ENCODE data around the gene LHFPL2. TPM values are rescaled to one million over a fixed set of nuclear protein-coding genes. Genes with fewer than 3 reads are reported as not detected.
"Not testable (repeated sequence)": the region's sequence is repeated elsewhere in the genome, so short reads cannot be mapped to it uniquely, and the experiment has no call there.

The LHFPL2 gene
- total RNA-seq = under 1 TPM; 0.27 to 0.31 TPM

- POLR2A ChIA-PET = no interaction called here
- CTCF ChIA-PET = interaction anchor here (0.7 to 1.1 kb wide), 2 partner anchors 11 to 47 kb away, joined by 3 read pairs; no protein-coding TSS in a partner anchor
Measured at GRCh38 chr5:78648359-78649210, at the start of gene LHFPL2. TSS of gene LHFPL2 (minus strand) at chr5:78648772. CDS start at chr5:78510213, 138,559 bp downstream.

GRCh38 chr5:78696637-78697036, 48.1 kb upstream of the LHFPL2 start:
- POLR2A ChIA-PET = interaction anchor here (0.6 kb wide), 1 partner anchor 34 kb away, joined by 6 read pairs; no protein-coding TSS in a partner anchor
- CTCF ChIA-PET = no interaction called here

- CTCF ChIA-PET = not testable (repeated sequence)
Measured at GRCh38 chr5:78696052-78696451, 47.5 kb upstream of the LHFPL2 start.

GRCh38 chr5:78693339-78693738, 44.8 kb upstream of the LHFPL2 start:
- ChIA-PET POLR2A (no interaction called here), CTCF (no interaction called here)

More at GRCh38 chr5:78696052-78696451, 47.5 kb upstream of the LHFPL2 start:
- POLR2A ChIA-PET = interaction anchor here (0.6 kb wide), 1 partner anchor 34 kb away, joined by 6 read pairs; no protein-coding TSS in a partner anchor

- CTCF ChIA-PET = interaction anchor here (0.6 kb wide), 1 partner anchor 321 kb away, joined by 3 read pairs; no protein-coding TSS in a partner anchor
- POLR2A ChIA-PET = no interaction called here
Measured at GRCh38 chr5:78691084-78691960, 42.8 kb upstream of the LHFPL2 start.

GRCh38 chr5:78690253-78690972, 41.8 kb upstream of the LHFPL2 start:
- POLR2A ChIA-PET = no interaction called here
- CTCF ChIA-PET = interaction anchor here (0.5 to 0.6 kb wide), 2 partner anchors 29 to 322 kb away, joined by 3 to 5 read pairs; no protein-coding TSS in a partner anchor

- ChIA-PET CTCF (interaction anchor here (0.5 kb wide), 1 partner anchor 30 kb away, joined by 5 read pairs; no protein-coding TSS in a partner anchor), POLR2A (no interaction called here)
Measured at GRCh38 chr5:78689540-78690252, 41.1 kb upstream of the LHFPL2 start.

- CTCF ChIA-PET, POLR2A ChIA-PET: not testable (repeated sequence)
Measured at GRCh38 chr5:78687514-78687913, 38.9 kb upstream of the LHFPL2 start.

GRCh38 chr5:78683905-78684304, 35.3 kb upstream of the LHFPL2 start:
- CTCF ChIA-PET, POLR2A ChIA-PET: not testable (repeated sequence)

- ChIA-PET CTCF (no interaction called here), POLR2A (no interaction called here)
Measured at GRCh38 chr5:78679905-78680304, 31.3 kb upstream of the LHFPL2 start.

- ChIA-PET CTCF (no interaction called here), POLR2A (no interaction called here)
Measured at GRCh38 chr5:78677777-78678668, 29.5 kb upstream of the LHFPL2 start.

GRCh38 chr5:78675956-78676730, 27.6 kb upstream of the LHFPL2 start:
- ChIA-PET CTCF (no interaction called here), POLR2A (no interaction called here)

- CTCF ChIA-PET, POLR2A ChIA-PET: not testable (repeated sequence)
Measured at GRCh38 chr5:78673827-78674226, 25.3 kb upstream of the LHFPL2 start.

- ChIA-PET CTCF (no interaction called here), POLR2A (no interaction called here)
Measured at GRCh38 chr5:78672154-78672553, 23.6 kb upstream of the LHFPL2 start.

- CTCF ChIA-PET = no interaction called here
- POLR2A ChIA-PET = no interaction called here
Measured at GRCh38 chr5:78671609-78672008, 23.0 kb upstream of the LHFPL2 start.

- CTCF ChIA-PET = no interaction called here
- POLR2A ChIA-PET = no interaction called here
Measured at GRCh38 chr5:78670701-78671269, 22.2 kb upstream of the LHFPL2 start.

GRCh38 chr5:78669331-78669730, 20.8 kb upstream of the LHFPL2 start:
- ChIA-PET CTCF (no interaction called here), POLR2A (no interaction called here)

Data from activated CD8-positive, alpha-beta memory T cell treated with anti-CD3 and anti-CD28 coated beads for 36 hours (primary cell).